Measurements from ENCODE around the gene ZNF23.

GRCh38 chr16:71456801-71457200 lies 5.2 kb downstream of the ZNF23 start:
- no peak for TF ChIP-seq CTCF (IDR thresholded peaks at IDR 0.05; ENCODE audit: insufficient read depth, low read length)
- no peak for TF ChIP-seq REST (IDR thresholded peaks at IDR 0.05; ENCODE audit: insufficient replicate concordance, low read depth)

Data from HL-60 (cell line).